NCI-H2171 (cell line): ENCODE data around the gene LRSAM1.

Experiments
- DNase-seq: peaks from one replicate; lab custom pipeline; 2025; lab: John Stamatoyannopoulos, UW

The LRSAM1 gene

DNA sequence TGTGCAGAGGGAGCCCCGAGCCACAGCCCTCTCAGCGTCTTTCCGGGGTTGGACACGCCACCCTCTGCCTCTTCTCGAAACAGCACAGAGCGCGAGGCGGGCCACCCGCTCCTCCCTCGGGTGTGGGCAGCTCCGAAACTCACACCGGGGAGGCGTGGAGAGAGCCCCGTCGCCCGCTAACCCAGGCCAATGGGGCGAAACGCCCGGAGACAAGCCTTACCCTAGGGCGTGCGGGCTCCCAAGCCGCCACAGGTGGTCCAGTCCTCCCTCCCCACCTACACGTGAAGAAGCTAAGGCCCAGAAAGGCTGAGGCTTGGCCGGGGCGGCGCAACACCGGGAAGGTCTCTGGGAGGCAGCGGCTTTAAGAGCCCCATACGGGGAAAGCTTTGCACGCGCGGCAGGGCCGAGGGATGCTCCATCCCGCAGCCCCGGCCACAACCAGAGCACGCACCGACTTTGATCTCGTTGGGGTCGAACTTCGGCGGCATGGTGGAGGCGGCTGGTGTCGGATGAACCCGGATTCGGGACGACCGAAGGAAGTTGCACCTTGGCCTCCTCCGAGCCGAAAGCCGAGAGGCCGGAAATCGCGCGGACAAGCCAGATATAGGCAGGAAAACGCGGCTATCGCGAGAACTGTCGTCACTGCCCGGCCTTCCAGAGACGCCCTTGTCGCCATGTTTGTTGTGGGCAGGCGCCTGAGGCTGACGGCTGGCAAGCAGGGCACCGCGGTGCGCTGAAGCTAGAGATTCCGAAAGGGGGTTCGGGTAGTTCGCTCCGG, at the start of gene LRSAM1, which contains the start of gene RPL12:
LRSAM1 (plus strand) TSS at position 681 of the 778 bp plus-strand sequence. CDS start 3,018 bp downstream, outside the sequence.
RPL12 (minus strand) TSS at position 577 of the 778 bp plus-strand sequence; CDS start at position 488, 89 bp downstream.
- peak; percentile 98 for DNase-seq

DNA sequence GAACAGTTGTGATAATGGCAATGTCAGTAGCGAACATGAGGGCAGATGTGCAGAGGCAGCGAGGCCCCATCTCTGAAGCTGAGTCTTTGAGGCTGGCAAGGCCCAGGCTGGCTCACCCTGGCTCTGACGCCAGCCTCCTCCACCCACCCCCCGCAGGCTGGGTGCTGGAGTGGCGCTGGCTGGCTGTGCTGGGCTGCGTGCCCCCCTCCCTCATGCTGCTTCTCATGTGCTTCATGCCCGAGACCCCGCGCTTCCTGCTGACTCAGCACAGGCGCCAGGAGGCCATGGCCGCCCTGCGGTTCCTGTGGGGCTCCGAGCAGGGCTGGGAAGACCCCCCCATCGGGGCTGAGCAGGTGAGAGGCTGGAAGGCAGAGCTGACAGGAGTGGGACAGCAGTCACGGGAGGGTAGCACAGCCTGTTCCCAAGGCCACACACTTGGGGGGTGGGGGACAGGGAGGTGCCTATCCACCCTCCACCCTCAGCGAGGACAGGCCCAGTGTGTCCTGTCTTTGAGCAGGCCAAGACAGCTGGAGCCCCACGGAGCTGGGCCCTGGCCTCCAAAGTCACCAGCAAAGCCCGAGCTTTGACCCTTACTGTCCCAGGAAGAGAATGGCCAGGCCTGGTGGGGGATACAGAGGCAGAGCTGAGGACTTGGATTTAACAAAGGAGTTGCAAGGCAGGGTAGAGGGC, 48.8 kb upstream of the LRSAM1 start:
- no peak for DNase-seq

DNA sequence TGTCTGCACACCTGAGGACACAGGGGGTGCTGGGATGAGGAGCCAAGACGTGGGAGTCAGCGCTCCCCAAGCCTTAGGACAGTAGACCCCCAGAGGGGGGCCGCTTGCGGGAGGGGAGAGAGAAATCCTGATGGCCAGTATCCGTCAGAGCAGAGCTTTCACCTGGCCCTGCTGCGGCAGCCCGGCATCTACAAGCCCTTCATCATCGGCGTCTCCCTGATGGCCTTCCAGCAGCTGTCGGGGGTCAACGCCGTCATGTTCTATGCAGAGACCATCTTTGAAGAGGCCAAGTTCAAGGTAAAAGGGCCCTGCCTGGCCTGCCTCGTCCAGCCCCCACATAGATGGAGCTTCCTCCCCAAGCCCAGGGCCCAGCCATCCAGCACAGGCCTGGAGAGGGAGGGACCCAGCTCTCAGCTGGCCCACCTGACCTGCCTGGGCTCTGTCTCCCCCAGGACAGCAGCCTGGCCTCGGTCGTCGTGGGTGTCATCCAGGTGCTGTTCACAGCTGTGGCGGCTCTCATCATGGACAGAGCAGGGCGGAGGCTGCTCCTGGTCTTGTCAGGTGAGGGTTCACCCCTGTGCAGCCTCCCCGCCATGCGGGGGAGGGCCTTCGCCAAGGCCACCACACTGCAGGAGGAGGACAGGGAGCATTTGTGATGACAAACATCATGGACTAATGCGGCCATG, 47.7 kb upstream of the LRSAM1 start:
- DNase-seq: no peak

DNA sequence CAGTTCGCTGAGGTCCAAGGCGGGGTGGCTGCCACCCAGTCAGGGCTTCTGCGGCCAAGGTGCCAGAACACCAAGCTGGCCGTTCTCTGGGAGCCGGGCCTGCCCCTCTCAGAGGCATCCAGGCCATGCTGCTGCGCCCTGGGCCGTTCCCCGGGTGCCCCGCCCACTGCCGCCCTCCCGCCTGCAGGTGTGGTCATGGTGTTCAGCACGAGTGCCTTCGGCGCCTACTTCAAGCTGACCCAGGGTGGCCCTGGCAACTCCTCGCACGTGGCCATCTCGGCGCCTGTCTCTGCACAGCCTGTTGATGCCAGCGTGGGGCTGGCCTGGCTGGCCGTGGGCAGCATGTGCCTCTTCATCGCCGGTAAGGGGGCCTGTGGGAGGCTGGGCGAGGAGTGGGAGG, 46.7 kb upstream of the LRSAM1 start:
- DNase-seq: no peak

DNA sequence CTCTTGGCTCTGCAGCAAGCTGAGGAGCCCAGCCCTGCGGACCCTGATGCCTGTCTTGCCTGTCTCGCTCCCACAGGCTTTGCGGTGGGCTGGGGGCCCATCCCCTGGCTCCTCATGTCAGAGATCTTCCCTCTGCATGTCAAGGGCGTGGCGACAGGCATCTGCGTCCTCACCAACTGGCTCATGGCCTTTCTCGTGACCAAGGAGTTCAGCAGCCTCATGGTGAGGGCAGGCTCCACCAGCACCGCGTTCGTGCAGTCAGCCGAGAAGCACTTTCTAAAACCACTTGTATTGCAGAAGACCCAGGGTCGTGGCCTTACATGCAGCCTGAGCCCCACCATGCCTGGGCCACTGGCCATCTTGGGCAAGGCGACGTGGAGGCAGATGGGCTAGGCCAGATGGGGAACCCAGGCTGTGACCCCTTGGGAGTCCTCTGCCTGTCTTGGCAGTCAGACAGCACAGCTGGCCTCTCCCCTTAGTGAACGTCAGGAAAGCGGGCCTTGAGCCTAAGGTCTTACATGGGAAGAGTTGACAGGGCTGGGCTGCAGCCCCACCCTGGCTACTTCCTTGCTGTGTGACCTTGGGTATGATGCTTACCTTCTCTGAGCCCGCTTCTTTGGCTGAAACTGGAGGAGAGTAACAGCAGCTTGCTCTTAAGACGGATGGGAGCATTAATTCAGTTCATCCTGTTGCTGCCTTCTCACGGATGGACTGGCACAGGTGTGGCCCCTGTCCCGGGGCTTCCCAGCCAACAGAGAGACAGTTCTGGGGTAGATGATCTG, 45.8 kb upstream of the LRSAM1 start:
- peak; percentile 86 for DNase-seq

DNA sequence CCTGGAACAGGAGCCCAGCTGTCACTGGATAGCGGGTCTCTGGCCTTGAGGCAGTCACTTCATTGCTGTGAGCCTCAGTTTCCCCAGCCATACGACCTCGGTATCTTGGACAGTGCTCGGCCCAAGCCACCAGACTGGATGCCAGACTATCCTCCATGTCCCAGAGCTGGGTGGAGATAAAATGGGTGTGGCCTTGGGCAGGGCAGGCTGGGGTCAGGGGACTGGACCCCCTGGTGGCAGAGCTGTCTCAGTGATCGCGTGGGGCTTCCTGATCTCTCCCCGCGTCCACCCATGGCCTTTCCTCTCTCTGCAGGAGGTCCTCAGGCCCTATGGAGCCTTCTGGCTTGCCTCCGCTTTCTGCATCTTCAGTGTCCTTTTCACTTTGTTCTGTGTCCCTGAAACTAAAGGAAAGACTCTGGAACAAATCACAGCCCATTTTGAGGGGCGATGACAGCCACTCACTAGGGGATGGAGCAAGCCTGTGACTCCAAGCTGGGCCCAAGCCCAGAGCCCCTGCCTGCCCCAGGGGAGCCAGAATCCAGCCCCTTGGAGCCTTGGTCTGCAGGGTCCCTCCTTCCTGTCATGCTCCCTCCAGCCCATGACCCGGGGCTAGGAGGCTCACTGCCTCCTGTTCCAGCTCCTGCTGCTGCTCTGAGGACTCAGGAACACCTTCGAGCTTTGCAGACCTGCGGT, 44.4 kb upstream of the LRSAM1 start:
- no peak for DNase-seq

DNA sequence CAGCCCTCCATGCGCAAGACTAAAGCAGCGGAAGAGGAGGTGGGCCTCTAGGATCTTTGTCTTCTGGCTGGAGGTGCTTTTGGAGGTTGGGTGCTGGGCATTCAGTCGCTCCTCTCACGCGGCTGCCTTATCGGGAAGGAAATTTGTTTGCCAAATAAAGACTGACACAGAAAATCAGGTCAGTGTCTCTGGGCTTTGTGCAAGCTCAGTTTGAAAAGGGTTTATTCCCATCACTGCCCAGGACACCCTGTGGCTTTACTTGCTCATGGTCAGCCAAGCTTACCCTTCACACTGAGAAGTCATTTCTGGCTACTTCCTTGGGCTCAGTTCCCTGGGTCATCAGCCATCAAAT, 43.8 kb upstream of the LRSAM1 start:
- DNase-seq: no peak

DNA sequence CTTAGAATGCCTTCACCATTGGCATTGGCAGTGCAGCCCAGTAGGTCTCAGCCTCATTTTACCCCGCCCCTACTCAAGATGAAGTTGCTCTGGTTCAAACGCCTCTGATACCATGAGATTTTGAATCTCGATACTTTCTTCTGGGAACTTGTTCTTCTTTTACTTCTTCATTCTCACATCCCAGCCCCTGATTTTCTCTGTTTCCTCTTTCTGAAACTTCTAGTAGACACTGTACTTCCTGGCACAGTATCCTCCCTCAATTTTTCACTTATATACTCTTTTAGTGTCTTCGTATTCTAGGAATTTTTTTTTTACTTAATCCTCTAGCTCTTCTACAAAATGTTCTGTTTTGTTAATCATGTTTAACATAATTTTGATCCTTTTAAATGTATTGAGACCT, 40.2 kb upstream of the LRSAM1 start:
- DNase-seq: no peak

DNA sequence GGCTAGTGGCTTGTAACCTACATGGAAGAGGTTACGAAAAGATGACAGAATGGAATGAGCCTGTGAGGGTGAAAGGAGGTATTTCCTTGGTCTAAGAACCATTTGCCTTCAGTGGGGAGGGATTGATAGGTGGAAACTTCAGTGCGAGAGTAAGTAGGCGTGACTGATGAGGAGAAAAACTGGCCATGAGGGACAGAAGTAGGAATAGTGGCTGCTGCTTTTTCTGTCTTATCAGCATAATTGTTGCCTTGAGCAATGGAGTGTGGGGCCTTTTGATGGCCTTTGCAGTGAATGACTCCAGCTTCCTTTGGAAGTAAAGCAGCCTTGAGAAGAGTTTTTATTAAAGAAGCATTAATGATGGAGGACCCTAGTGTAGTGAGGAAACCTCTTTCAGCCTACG, 36.2 kb upstream of the LRSAM1 start:
- no peak for DNase-seq

DNA sequence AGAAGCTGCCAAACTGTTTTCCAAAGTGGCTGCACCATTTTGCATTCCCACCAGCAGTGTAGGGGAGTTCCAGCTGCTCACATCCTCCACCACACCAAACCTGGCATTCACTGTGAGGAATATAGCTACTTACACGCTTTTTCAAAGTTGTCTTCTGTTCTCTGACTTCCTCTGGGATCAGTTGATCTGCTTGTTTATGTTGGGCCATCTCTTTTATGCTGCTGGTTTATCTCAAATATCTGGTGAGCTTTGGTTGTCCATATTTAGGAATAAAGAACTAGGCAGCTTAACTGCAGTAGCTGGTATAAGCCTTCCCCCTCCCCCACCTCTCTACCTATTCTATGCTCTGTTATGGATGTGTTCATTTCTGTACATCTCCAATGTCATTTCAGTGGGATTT, 35.7 kb upstream of the LRSAM1 start:
- no peak for DNase-seq

DNA sequence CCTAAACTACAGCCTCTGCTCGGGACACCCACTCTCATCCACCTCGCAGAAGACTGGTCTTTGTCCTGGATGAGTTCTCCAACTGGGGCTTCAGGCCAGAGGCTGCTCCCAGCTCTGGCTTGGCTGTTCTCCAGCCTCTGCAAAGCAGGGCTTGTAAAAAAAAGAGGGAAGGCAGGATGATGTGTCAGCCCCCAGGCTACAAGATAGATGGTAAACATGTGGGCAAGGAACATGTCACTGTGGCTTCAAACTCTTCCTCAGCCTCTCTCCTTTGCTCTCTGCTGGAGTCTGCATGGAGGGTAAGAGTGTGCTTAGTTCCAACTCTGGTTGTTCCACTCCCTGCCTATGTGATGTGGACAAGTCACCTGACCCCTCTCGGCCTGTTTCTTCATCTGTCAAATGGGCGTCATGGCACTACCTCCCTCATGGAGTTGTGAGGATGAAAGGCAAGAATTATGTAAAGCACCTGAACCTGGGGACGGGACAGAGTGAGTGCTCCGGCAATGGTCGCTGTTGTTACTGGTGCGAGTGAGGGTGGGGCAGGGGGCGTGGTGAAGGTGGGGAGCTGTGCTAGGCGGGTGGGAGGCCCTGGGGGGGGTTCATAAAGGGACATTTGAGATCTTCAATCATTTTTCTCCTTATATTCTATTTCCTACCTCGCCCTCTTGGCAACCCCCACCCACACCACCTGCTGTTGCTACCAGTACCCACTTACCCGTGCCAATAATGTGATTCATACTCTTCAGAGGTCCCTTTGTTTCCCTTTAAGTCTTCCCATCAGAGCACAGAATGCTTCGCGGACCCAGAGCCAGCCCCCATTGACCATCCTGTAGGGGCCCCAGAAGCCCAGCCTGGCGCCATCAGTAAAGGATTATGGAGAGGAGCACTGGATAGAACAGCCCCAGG, 33.9 kb upstream of the LRSAM1 start:
- no peak for DNase-seq

DNA sequence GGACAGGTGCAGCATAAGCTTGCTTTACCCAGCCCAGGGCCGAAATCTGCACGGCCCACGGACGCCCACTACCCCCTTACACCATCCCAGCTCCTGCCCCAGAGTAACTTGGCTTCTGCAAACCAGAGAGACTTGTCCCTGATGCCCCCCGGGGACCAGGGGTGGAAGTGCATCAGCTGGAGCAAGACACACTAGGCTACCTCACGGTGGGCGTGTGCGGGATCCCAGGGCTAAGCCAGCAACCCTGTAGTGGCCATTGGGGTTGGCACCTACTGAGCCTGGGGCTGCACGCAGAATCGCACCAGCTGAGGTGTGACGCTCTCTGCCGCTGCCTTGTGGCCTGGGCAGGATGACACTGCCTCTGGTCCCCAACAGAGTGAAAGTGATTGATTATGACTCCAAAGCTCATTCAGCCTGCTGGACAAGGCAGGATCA, 33.3 kb upstream of the LRSAM1 start:
- DNase-seq: peak; percentile 21

DNA sequence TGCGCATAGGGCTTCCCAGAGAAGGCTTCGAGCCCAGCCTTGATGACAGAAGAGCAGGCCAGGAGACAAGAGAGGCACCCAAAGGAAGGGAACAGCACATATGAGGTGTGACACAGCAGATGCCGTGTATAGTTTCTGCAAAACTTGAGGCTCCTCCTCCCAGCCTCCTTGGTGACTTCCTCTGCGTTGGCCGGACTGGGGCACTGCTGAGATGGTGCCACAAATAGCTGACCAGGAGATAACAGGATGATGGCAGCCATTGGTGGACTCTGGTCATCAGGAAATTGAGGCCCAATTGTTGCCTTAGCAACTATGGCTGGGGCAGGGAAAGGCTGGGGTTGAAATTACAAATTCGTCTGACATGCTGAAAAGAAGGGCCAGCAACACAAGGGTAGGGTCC, 32.0 kb upstream of the LRSAM1 start:
- DNase-seq: no peak

DNA sequence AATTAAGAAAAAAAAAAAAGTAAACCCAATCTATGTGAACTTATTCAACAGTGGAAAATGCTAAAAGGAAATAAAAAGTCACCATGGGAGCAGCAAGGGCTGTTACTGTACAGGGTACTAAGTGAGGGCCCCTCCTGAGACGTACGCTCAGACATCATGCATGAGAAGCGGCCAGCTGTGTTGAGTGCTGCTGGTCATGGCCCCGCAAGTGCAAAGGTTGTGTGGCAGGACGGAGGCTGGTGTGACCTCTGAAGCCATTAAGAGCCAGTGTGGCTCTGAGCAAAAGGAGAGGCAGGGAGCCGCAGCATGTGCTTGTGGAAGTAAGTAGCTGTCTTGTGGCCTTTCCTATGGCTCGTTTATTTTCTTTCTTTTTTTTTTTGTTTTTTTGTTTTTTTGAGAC, 30.3 kb upstream of the LRSAM1 start:
- no peak for DNase-seq

DNA sequence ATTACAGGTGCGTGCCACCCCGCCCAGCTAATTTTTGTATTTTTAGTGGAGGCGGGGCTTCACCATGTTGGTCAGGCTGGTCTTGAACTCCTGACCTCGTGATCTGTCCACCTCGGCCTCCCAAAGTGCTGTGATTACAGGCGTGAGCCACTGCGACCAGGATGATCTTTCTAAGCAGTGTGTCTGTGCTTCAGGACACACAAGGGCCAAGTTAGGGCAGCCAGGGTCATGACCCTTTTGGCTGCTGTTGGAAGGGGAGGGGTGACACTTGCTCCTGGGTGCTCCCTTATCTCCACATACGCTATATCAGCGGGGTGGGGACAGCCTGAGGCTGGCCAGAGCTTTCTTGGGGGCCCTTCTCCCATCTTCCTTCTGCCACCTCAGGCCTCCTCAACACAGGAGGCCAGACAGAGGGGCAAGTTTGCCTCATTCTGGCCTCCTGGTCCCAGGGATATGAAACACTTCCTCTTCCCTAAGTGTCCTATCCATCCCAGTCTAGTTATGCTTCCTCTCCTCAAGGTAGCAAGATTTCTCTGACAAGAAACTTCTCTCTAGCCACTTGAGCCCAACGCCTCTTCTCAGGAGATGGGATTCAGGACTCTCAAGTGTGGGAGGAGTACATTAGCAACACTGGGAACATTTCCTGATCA, 29.1 kb upstream of the LRSAM1 start:
- DNase-seq: no peak

DNA sequence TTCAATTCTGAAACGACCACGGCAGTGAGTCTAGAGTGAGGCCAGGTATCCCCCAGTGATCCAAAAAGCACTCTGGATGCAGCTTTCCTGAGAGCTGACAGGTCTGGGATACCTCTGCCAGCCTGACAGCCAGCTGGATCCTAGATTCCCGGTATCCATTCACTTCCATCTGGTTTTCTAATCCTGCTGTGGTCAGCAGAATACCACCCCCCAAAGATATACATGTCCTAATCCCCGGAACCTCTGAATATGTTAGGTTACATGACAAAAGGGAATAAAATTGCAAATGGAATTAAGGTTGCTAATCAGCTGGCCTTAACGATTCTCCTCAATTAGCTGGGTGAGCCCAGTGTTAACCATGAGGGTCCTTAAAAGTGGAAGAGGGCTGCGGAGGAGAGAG, 28.5 kb upstream of the LRSAM1 start:
- no peak for DNase-seq

DNA sequence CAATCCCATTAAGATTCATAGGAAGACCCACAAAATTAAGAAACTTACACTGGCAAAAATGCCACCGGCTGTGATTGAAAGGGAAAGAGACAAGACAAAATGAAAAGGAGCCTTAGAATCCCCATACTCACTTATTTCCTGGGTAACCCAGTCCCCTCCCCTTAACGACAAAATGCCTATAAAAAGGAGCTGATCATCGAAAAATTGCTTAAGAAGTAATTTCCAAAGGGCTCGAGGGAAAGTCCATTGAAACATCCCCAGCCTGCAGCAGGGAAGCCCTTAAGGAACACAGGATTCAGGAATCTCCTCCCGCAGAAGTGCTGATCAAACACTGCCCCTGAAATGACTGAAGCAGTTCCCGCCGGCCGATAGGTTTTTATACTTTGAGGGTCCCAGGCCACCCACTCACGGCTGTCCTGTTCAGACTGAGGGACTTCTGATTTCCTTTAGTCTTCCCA, 27.8 kb upstream of the LRSAM1 start:
- no peak for DNase-seq

DNA sequence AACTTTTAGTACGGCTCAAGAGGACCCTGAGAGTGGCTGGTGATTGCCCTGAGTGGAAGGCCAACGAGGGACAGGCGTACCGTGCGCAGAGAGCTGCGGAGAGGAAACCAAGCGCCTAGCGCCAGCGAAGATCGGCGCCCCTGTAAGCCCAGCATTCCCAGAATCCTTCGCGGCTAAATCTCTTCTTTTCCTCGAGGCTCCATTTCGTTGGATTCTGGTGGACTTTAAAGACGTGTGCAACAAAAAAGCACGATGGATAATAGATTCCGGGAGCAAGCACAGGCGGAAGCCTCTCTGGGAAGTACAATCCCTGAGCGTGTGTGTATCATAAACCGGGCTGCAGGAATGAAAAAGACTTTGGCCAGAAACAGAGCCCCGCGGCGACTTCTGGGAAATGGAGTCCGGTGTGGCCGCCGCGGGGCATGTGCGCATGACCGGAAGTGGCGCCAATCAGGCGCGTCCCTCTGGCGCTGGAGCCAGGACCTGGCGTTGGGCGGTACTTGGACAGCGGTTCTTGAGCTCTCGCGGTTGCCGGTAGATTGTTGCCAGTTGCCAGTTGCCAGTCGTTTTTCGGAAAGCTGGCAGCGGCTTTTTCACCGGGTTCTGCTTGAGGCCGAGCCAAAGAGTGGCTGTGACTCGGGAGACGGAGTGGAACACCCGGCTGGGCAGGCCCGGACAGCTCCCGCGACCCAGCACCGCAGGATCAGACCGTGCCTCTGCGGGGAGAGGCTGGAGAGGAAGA, 27.2 kb upstream of the LRSAM1 start, which contains the start of gene ZNF79:
ZNF79 (plus strand) TSS at position 449 of the 742 bp plus-strand sequence. CDS start 406 bp downstream, outside the sequence.
- DNase-seq: peak; percentile 93

DNA sequence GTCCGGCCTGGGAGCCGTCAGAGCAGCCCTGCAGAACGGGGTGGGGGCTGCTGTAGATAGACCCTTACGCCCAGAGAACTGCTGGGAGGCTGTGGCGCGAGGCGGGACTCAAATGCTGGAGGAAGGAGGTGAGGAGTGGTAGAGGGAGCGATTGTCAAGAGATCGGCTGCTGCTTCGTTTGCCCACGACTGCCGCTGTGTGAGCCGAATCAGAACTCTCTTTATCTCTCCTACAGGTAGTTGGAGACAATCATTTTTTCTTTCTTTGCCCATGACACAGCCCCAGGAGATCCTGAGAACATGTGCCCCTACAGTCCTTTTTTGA, 26.7 kb upstream of the LRSAM1 start:
- no peak for DNase-seq
